ENCODE data around the gene COMMD3.
"Not testable (repeated sequence)": the region's sequence is repeated elsewhere in the genome, so short reads cannot be mapped to it uniquely, and the experiment has no call there.

Gene COMMD3

GRCh38 chr10:22309180-22310000 lies 6.8 kb upstream of the COMMD3 start:
- no peak overlapping the region for H3K4me3 ChIP-seq (ENCODE audit: low read depth, low read length)
- TF ChIP-seq CTCF (IDR thresholded peaks at IDR 0.05; ENCODE audit: low read depth, low read length, missing control alignments): no peak
- no peak for DNase-seq (ENCODE audit: low read depth)

DNA sequence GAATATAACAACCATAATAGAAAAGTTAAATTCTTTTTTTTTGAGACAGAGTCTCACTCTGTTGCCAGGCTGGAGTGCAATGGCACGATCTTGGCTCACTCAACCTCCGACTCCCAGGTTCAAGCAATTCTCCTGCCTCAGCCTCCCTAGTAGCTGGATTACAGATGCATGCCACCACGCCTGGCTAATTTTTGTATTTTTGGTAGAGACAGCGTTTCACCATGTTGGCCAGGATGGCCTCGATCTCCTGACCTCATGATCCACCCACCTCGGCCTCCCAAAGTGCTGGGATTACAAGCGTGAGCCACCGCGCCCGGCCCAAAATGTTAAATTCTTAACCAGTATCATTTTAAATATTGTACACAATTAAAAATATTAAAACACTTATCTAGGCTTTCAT lies 6.2 kb upstream of the COMMD3 start:
- not testable (repeated sequence) for DNase-seq (ENCODE audit: low read depth); H3K4me3 ChIP-seq (ENCODE audit: low read depth, low read length)

DNA sequence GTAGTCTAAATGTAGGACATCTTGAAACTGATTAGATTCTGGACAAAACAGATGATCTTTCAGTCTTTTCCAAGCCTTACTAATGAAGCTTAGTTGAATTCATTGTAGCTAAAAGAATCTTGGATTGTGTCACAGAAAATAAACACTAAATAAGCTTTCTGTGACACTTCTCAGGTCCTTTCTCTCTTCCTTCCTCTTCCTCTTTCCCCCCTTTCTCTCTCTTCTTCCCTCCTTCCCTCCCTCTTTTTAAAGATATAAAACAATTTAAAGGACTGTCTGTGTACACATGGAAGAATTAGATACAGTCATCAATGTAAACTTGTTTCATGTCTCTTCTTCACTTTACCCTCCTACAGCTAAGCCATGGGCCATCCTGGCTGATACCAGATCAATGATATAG lies 5.3 kb upstream of the COMMD3 start:
- no peak overlapping the region for H3K4me3 ChIP-seq (ENCODE audit: low read depth, low read length)
- no peak for DNase-seq (ENCODE audit: low read depth)
- TF ChIP-seq CTCF (IDR thresholded peaks at IDR 0.05; ENCODE audit: low read depth, low read length, missing control alignments): no peak

GRCh38 chr10:22314852-22315251 lies 1.3 kb upstream of the COMMD3 start:
- DNase-seq (ENCODE audit: low read depth): no peak
- H3K4me3 ChIP-seq (ENCODE audit: low read depth, low read length): no peak overlapping the region; the same call in 1 of the 2 replicates
- TF ChIP-seq CTCF (IDR thresholded peaks at IDR 0.05; ENCODE audit: low read depth, low read length, missing control alignments): no peak

- H3K4me3 ChIP-seq (ENCODE audit: low read depth, low read length): peak overlapping the region; percentile 81
- no peak for DNase-seq (ENCODE audit: low read depth)
- TF ChIP-seq CTCF (IDR thresholded peaks at IDR 0.05; ENCODE audit: low read depth, low read length, missing control alignments): no peak
These were observed 518 bp upstream of the COMMD3 start for GRCh38 chr10:22315455-22316285.

DNA sequence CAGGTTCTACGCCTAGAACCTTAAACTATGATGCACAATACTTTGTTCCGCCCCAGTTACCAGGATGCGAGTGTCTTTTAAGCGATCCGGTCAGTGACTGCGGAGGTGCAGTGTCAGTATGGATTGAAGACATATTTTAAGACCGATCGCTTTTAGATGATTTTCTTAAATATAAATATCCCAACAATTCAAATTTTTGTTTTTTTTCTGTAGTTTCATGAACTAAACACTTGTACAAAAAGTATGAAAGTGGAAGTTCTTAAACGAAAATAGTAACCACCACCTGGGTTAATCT lies 835 bp downstream of the COMMD3 start:
- DNase-seq (ENCODE audit: low read depth): no peak
- TF ChIP-seq CTCF (IDR thresholded peaks at IDR 0.05; ENCODE audit: low read depth, low read length, missing control alignments): no peak
- peak overlapping the region; percentile 81 for H3K4me3 ChIP-seq (ENCODE audit: low read depth, low read length)

DNA sequence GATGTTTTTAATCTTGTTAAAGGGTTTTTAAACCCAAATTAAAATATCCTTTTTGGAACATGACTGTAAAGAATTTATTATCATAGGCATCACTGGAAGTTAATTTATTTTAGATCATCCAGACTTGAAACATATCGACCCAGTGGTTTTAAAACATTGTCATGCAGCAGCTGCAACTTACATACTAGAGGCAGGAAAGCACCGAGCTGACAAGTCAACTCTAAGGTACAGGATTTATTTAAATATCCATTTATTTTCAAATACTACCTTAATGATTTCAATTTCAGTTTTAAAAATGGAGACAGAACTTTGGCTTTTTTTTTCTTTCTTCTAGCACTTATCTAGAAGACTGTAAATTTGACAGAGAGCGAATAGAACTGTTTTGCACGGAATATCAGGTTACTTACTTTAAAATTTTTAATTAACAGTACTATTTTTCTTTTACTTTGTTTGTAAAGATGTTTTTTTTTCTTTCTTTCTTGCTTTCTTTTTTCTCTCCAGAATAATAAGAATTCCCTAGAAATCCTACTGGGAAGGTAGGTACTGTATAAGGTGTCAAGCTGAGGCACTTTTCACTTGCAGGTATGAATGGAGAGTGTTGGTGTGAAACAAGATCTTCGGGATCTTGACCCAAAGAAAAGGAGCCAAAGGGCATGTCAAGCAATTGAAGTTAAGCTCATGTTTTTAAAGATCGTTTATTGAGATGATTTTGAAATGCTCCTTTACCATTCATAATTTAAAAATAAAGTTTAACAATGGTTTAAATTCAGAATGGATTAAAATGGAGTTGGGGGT lies 1.8 kb downstream of the COMMD3 start:
- H3K4me3 ChIP-seq (ENCODE audit: low read depth, low read length): peak overlapping the region; percentile 26; the same call in 1 of the 2 replicates
- TF ChIP-seq CTCF (IDR thresholded peaks at IDR 0.05; ENCODE audit: low read depth, low read length, missing control alignments): no peak
- DNase-seq (ENCODE audit: low read depth): no peak

Measured in GM12864 (cell line).